Stimulated activated CD8-positive, alpha-beta memory T cell treated with anti-CD3 and anti-CD28 coated beads, Interleukin-2, amount 100 ng/mL, for 48 hours (primary cell): ENCODE results near the gene MRPL33.
"Not testable (repeated sequence)": the region's sequence is repeated elsewhere in the genome, so short reads cannot be mapped to it uniquely, and the experiment has no call there.

Source experiments
- DNase-seq, 2 donors: peaks; one replicate each; pipeline ENCODE4 v3.0.0-alpha.2; 2020; ENCODE audit warnings: low read depth in 2 of 2

MRPL33 gene

DNA sequence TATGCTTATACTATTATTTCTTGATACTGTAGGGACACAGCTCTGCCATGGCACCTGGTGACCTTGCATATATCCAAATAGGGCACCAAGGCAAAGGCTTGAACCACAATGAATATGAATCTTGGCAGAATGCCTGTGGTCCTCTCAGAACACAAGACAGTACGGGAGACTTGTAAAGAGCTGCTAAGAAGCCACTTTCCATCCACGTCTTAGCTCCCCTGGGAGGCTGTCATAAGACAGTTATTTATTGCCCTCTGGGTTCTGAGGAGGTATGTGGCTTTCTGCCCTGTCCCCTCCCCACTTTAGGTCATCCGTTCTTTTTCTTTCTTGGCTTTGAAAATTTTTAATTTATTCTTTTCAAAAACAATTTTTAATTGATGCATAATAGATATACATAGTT is 29.8 kb upstream of the MRPL33 start:
- no peak for DNase-seq

DNA sequence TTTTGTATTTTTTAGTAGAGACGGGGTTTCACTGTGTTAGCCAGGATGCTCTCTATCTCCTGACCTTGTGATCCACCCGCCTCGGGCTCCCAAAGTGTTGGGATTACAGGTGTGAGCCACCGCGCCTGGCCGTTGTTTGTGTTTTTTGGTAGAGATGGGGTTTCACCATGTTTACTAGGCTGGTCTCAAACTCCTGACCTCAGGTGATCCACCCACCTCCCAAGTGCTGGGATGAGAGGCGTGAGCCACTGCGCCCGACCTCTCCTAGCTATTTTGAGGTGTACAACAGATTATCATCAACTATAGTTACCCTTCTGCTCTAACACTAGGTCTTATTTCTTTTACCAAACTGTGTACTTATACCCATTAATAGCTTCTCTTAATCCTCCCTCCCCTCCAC is 28.9 kb upstream of the MRPL33 start:
- DNase-seq, result no peak

- DNase-seq, result not testable (repeated sequence)
Observed at GRCh38 chr2:27745494-27745893, 26.0 kb upstream of the MRPL33 start.

- no peak for DNase-seq
Observed at GRCh38 chr2:27746325-27746724, 25.2 kb upstream of the MRPL33 start.

- DNase-seq, result no peak
Observed at GRCh38 chr2:27747827-27748352, 23.6 kb upstream of the MRPL33 start.

- not testable (repeated sequence) for DNase-seq
Observed at GRCh38 chr2:27748803-27749554, 22.5 kb upstream of the MRPL33 start.

DNA sequence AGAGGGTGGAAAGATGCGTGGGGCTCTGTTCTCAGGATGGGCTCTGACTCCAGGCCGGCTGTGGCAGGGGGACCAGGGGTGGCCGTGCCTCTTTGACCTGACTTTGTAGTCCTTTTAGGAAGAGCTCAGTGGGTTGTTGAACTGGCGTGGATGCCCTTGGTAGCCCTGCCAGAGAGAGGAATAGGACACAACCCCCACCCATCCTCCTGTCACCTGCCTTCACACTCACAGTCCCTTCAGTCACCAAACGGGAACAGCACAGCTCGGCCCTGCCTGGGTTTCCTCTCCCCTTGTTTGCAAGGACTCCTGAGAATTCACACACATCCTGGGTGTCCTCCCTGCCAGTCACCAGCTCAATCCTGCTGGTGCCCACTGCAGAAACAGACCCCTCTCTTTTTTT is 20.1 kb upstream of the MRPL33 start:
- DNase-seq, result no peak

- no peak for DNase-seq
Observed at GRCh38 chr2:27752551-27753237, 18.8 kb upstream of the MRPL33 start.

DNA sequence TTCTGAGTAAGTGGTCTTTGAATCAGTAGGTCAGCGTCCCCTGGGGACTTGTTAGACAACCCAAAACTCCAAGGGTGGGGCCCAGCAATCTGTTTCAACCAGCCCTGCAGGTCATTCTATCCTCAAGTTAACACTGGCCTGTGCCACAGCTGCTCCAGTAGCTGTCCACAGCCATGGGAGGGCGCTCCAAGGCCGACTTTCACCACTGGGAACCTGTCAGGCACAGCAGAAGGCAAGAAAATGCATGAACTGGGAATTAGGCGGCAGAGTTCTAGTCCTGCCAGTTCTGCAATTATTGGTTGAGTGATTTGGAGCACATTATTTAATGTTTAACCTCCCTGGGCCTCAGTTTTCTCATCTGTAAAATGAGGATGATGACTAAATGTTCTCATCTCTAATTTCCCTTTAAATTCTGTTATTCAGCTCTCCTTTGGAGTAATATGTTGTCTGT is 17.4 kb upstream of the MRPL33 start:
- DNase-seq, result peak; percentile 72 to 73

DNA sequence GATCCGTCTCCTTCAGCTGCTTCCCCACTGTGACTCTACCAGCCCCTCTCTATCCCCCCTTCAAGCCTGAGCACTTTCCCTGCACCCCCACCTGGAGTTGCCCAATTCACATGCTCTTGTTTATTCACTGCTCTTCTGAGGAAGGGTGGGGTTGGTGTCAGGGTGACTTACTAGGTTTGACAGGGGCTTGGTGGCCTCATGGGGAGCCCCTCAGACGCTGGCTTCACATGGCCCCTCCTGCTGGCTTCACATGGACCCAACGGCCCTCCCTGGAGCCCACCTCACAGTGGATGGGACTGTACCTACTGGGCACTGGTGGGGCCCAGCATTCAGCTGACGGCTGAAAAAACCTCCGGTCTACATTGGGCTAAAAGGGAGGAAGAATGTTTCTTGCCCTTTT is 16.7 kb upstream of the MRPL33 start:
- no peak for DNase-seq

DNA sequence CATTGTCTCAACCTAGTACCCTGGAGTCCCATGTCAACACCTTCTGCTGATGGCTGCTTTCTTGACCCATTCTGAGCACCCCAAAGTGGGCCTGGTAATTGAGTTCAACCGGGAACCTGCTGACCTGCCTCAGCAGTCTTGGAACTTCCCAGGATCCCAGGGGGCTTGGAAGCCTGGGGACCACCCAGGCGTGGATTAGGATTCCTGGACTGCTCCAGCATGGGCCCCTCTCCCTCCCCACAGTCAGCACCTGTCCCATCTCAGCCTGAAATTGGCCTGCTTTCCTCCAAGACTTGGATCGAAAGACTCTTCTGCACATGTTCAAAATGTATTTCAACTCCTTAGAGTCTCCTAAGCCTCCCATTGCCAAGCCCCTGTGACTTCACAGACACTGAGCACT is 15.4 kb upstream of the MRPL33 start:
- DNase-seq, result no peak

GRCh38 chr2:27756544-27757498 is 14.7 kb upstream of the MRPL33 start:
- DNase-seq, result no peak

GRCh38 chr2:27762951-27763906 is 8.3 kb upstream of the MRPL33 start:
- DNase-seq, result no peak

DNA sequence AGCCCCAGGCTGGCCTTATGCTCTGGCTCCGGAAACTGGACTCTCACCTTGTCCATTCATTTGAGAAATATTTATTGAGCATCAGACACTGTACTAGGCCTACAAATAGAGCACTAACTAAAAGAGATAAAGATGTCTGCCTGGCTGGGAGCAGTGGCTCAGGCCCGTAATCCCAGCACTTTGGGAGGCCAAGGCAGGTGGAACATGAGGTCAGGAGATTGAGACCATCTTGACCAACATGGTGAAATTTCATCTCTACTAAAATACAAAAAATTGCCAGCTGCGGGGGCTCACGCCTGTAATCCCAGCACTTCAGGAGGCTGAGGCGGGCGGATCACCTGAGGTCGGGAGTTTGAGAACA is 7.6 kb upstream of the MRPL33 start:
- DNase-seq, result no peak

DNA sequence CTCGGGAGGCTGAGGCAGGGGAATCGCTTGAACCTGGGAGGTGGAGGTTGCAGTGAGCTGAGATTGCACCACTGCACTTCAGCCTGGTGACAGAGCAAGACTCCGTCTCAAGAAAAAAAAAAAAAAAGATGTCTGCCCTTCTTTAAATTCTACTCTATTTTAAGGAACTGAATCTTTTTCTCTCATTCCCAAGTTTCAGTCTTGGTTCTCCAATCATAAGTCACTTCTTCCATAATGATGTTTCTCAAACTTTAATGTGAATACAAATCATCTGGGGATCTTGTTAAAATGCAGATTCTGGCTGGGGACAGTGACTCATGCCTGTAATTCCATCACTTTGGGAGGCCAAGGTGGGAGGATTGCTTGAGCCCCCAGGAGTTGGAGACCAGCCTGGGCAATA is 7.0 kb upstream of the MRPL33 start:
- DNase-seq, result not testable (repeated sequence)

DNA sequence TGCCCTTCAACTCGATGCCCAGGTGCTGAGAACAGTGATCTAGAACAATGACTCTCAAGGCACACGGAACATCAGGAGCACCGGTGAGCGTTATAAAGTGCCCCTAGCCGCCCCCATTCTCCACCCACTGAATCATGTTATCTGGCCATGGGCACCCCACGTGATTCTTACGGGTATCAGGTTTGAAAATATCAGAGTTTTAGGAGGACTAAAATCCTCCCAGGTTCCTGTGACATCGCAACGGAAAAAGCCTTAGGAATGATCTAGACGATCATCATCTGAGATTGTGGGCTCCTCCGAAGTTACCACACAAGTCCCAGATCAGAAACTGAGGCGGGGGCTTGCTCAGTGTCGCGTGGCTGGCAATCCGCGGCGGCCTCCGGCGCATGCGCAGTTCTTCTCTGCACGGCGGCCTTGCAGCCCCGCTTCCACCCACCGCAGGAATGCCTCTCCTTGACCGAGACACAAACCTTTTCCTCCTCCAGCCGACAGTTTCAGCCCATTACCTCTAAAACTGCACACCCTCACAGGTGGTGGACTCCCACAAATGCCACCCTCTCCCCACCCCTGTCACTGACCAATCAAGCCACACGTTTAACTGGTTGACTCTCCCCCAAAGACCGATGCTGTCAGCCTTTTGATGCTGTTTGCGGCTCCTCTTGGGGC is 5.8 kb upstream of the MRPL33 start:
- DNase-seq, result peak; percentile 10 to 40

DNA sequence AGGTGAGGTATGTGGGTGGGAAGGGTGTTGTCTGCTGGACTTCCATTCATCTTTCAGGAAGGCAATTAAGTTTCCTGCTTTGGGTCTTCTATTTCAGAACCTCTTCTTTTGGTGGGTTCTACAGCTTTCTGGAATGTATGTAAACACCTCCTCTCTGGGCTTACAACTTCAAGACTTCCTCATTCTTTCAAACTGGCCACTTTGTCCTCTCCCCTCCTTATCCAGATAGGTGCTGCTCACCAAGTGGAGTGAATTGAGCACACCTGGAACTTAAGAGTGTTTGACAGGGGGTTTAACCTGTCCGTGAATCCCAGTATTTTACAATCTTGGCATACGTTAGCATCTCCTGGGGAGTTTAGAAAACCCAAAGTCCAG is 5.2 kb upstream of the MRPL33 start:
- DNase-seq, result no peak

GRCh38 chr2:27771202-27771547 is 344 bp upstream of the MRPL33 start:
- no peak for DNase-seq

- DNase-seq, result no peak
Observed at GRCh38 chr2:27772804-27773203, 1.3 kb downstream of the MRPL33 start.

DNA sequence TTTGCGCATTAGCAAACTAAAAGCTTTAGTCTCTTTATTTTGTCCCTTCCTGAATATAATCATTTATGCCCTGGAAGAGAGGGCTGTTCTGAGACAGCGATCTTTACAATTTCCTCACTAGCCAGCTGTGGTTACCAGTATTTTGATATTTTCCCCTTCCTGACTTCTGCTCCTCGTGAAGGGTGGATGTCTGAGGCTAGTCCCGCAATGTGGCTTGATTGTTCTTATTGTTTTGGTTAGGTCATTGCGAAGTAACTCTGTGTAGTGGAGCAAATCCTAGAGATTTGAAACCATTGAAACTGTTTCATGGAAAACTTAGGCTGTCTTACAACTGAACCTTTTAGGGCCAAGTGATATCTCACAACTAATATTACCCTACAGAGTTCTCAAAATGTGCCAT is 2.4 kb downstream of the MRPL33 start:
- no peak for DNase-seq

DNA sequence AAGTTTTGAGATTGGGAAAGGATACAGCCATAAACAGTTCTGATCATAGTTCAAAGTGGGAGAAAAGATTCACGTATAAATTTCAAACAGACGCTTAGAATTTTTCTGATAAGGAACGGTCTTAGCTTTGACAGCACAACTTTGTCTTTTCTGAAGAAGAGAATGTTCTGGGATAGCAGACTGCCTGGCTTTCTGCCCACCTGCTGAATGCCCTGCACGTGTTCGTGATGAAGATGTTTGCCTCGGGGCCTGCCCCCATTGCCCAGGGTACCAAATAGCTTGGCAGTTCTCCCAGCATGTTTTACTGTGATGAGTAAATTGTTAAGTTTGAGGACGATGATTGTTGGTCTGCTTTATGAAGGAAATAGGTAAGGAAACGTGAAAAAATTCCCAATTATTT is 4.6 kb downstream of the MRPL33 start:
- no peak for DNase-seq
